ENCODE results near the gene CFHR2.
"Not testable (repeated sequence)": the region's sequence is repeated elsewhere in the genome, so short reads cannot be mapped to it uniquely, and the experiment has no call there.

Gene CFHR2

GRCh38 chr1:196943568-196943967, at the start of gene CFHR2:
Gene CFHR2, plus strand, starts transcription at chr1:196943738. Its CDS starts 143 bp downstream, at chr1:196943881.
- not testable (repeated sequence) for DNase-seq

- no peak for DNase-seq
Measured at GRCh38 chr1:196896355-196896754, 47.2 kb upstream of the CFHR2 start.

GRCh38 chr1:196897158-196897828, 46.2 kb upstream of the CFHR2 start:
- no peak for DNase-seq

- no peak for DNase-seq
Measured at GRCh38 chr1:196902344-196902743, 41.2 kb upstream of the CFHR2 start.

- DNase-seq: no peak
Measured at GRCh38 chr1:196910215-196910614, 33.3 kb upstream of the CFHR2 start.

- DNase-seq: not testable (repeated sequence)
Measured at GRCh38 chr1:196912283-196912682, 31.3 kb upstream of the CFHR2 start.

GRCh38 chr1:196926839-196927238, 16.7 kb upstream of the CFHR2 start:
- DNase-seq: not testable (repeated sequence)

- DNase-seq: not testable (repeated sequence)
Measured at GRCh38 chr1:196932853-196933252, 10.7 kb upstream of the CFHR2 start.

GRCh38 chr1:196933531-196934189, 9.9 kb upstream of the CFHR2 start:
- DNase-seq: no peak

GRCh38 chr1:196941474-196941873, 2.1 kb upstream of the CFHR2 start:
- DNase-seq: not testable (repeated sequence)

GRCh38 chr1:196951711-196952394, 8.3 kb downstream of the CFHR2 start:
- no peak for DNase-seq

- no peak for DNase-seq
Measured at GRCh38 chr1:196954778-196955177, 11.2 kb downstream of the CFHR2 start.

- no peak for DNase-seq
Measured at GRCh38 chr1:196955926-196956325, 12.4 kb downstream of the CFHR2 start.

- DNase-seq: no peak
Measured at GRCh38 chr1:196960854-196961253, 17.3 kb downstream of the CFHR2 start.

GRCh38 chr1:196970182-196970581, 26.6 kb downstream of the CFHR2 start:
- DNase-seq: no peak

- DNase-seq: no peak
Measured at GRCh38 chr1:196976278-196976677, 32.7 kb downstream of the CFHR2 start.

GRCh38 chr1:196977278-196977677, 33.7 kb downstream of the CFHR2 start, which contains the start of gene CFHR5:
Gene CFHR5, plus strand, starts transcription at chr1:196977556. Its CDS starts 109 bp downstream, at chr1:196977665.
- no peak for DNase-seq

GRCh38 chr1:196980859-196981258, 37.3 kb downstream of the CFHR2 start:
- no peak for DNase-seq

GRCh38 chr1:196982247-196982646, 38.7 kb downstream of the CFHR2 start:
- not testable (repeated sequence) for DNase-seq

- DNase-seq: peak; percentile 66
Measured at GRCh38 chr1:196991919-196992651, 48.5 kb downstream of the CFHR2 start.

- DNase-seq: no peak
Measured at GRCh38 chr1:196993916-196994315, 50.4 kb downstream of the CFHR2 start.

GRCh38 chr1:196997423-196997822, 53.9 kb downstream of the CFHR2 start:
- DNase-seq: no peak

- DNase-seq: no peak
Measured at GRCh38 chr1:197001828-197002227, 58.3 kb downstream of the CFHR2 start.
